Thyroid gland (tissue), 4 donors: ENCODE results near the gene TMPRSS13. TPM values are rescaled to one million over a fixed set of nuclear protein-coding genes. Genes with fewer than 3 reads are reported as not detected.

Experiments
- DNase-seq, 2 donors: peaks; one replicate each; pipeline ENCODE4 v3.0.0-alpha.2; 2019
- H3K27ac ChIP-seq, 3 donors: fragments of 200-600 bp; sonication (generic); 1 replicate in 2 of 3; 2 replicates in 1 of 3; pipeline ENCODE4 v1.5.1; 2016 to 2019; ENCODE audit warnings: mild to moderate bottlenecking in 1 of 3, moderate library complexity in 1 of 3
- H3K27me3 ChIP-seq: fragments of 200-600 bp; sonication (generic); one replicate; pipeline ENCODE4 v1.5.1; 2019
- H3K36me3 ChIP-seq, 2 donors: fragments of 200-600 bp; sonication (generic); one replicate each; pipeline ENCODE4 v1.5.1; 2016 to 2019
- H3K4me1 ChIP-seq, 2 donors: fragments of 200-600 bp; sonication (generic); one replicate each; pipeline ENCODE4 v1.5.1; 2017 to 2019
- H3K4me3 ChIP-seq, 3 donors: fragments of 200-600 bp; sonication (generic); replicated peaks in 1 of 3; 1 replicate in 2 of 3; 2 replicates in 1 of 3; pipeline ENCODE4 v1.5.1; 2016; ENCODE audit warnings: mild to moderate bottlenecking in 1 of 3
- H3K9me3 ChIP-seq: fragments of 200-600 bp; sonication (generic); one replicate; pipeline ENCODE4 v1.5.1; 2017
- POLR2A ChIP-seq, 2 donors: fragments of 450-650 bp; IDR thresholded peaks; one replicate each; pipeline ENCODE4 v1.6.1; 2017; ENCODE audit warnings: antibody characterized with exemption in 2 of 2, mild to moderate bottlenecking in 2 of 2, moderate library complexity in 1 of 2
- WGBS, 2 donors: methylation state at CpG; one replicate each; pipeline ENCODE4 v1.1.5; 2017; 5-methylcytosine and 5-hydroxymethylcytosine counted together
- intact Hi-C: fragments of 100-400 bp; cut with DNase I; formaldehyde crosslinking; loops from one replicate; pipeline ENCODE4 v1.15.1; 2023
- total RNA-seq, 4 donors: library from RNA; depleted of rRNA; stranded (reverse); fragments of >200 nt; gene quantifications; one replicate each; pipeline ENCODE4 v1.2.3, GENCODE V29; 2016
- TF ChIP-seq, protein P1 (sequence below), 6 experiments: fragments of 200-600 bp in 3 of 6; fragments of 450-650 bp in 3 of 6; sonication (generic) in 3 of 6; IDR thresholded peaks; one replicate each; pipeline ENCODE4 v1.5.1; 2016 to 2019; ENCODE audit warnings: antibody characterized with exemption in 6 of 6, mild to moderate bottlenecking in 2 of 6, inconsistent platforms in 1 of 6, moderate library complexity in 1 of 6

The TMPRSS13 gene
- total RNA-seq, 4 donors from 2014 or later = 8.5 to 24.3 (median 13.0) TPM

- WGBS, 2 donors = 93 to 94% methylated on average over 4 of the region's 4 CpGs
- H3K36me3 ChIP-seq = no peaks in the 10 kb centered on the region
- TF ChIP-seq, protein P1, sequence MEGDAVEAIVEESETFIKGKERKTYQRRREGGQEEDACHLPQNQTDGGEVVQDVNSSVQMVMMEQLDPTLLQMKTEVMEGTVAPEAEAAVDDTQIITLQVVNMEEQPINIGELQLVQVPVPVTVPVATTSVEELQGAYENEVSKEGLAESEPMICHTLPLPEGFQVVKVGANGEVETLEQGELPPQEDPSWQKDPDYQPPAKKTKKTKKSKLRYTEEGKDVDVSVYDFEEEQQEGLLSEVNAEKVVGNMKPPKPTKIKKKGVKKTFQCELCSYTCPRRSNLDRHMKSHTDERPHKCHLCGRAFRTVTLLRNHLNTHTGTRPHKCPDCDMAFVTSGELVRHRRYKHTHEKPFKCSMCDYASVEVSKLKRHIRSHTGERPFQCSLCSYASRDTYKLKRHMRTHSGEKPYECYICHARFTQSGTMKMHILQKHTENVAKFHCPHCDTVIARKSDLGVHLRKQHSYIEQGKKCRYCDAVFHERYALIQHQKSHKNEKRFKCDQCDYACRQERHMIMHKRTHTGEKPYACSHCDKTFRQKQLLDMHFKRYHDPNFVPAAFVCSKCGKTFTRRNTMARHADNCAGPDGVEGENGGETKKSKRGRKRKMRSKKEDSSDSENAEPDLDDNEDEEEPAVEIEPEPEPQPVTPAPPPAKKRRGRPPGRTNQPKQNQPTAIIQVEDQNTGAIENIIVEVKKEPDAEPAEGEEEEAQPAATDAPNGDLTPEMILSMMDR (IDR thresholded peaks at IDR 0.05) = no peak
- no peak for TF ChIP-seq POLR2A (IDR thresholded peaks at IDR 0.05)
- DNase-seq = no peak
- H3K27me3 ChIP-seq = no peaks in the 10 kb centered on the region
- intact Hi-C loops = no loop called here
- H3K9me3 ChIP-seq = no peaks in the 10 kb centered on the region
- H3K27ac ChIP-seq = no peak overlapping the region
- no peak overlapping the region for H3K4me3 ChIP-seq
- H3K4me1 ChIP-seq = peaks cover 26 to 40% of the 10 kb centered on the region in 2 donors
Observed at GRCh38 chr11:117933475-117933874, 4.3 kb upstream of the TMPRSS13 start.

- Histone ChIP-seq H3K9me3 (no peaks in the 10 kb centered on the region), H3K27ac (no peak overlapping the region), H3K36me3 (no peaks in the 10 kb centered on the region), H3K27me3 (no peaks in the 10 kb centered on the region), H3K4me1 (peaks cover 31 to 45% of the 10 kb centered on the region in 2 donors), H3K4me3 (no peak overlapping the region)
- TF ChIP-seq, protein P1 (IDR thresholded peaks at IDR 0.05) = no peak
- TF ChIP-seq POLR2A (IDR thresholded peaks at IDR 0.05) = no peak
- no peak for DNase-seq
- 85 to 88% methylated on average over 3 of the region's 3 CpGs for WGBS, 2 donors
- intact Hi-C loops = no loop called here
Observed at GRCh38 chr11:117932947-117933346, 3.7 kb upstream of the TMPRSS13 start.

GRCh38 chr11:117932426-117932825, 3.2 kb upstream of the TMPRSS13 start:
- H3K27me3 ChIP-seq = no peaks in the 10 kb centered on the region
- intact Hi-C loops = no loop called here
- TF ChIP-seq, protein P1 (IDR thresholded peaks at IDR 0.05) = no peak
- no peak for TF ChIP-seq POLR2A (IDR thresholded peaks at IDR 0.05)
- H3K36me3 ChIP-seq = no peaks in the 10 kb centered on the region
- no peak overlapping the region for H3K4me3 ChIP-seq
- no peak for DNase-seq
- WGBS, 2 donors = 96 to 97% methylated on average over 6 of the region's 6 CpGs
- H3K27ac ChIP-seq = no peak overlapping the region
- H3K9me3 ChIP-seq = no peaks in the 10 kb centered on the region
- H3K4me1 ChIP-seq = peaks cover 31 to 47% of the 10 kb centered on the region in 2 donors

DNA sequence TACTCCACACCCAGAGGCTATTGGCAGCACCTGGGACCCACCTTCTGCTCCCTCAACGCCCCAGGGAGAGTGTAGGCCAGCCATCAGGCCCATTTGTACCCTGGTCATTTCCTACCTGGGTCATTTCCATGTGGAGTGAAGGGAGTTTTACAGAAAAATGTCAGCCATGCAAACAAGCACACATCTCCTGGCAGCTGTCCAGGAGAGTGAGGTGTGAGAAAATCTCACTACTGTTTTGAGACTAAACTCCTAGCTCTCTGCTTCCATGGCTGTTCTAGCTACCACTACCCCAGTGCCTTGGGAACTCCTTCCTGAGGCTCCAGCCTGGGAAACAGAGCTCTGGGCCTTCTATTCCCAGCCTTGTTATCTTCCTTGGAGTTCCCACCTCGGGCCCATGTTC, 2.8 kb upstream of the TMPRSS13 start:
- Histone ChIP-seq H3K27ac (peak overlapping the region in 2 of 3 donors; percentile 30 to 43), H3K36me3 (no peaks in the 10 kb centered on the region), H3K4me1 (peaks cover 34 to 47% of the 10 kb centered on the region in 2 donors), H3K4me3 (no peak overlapping the region), H3K9me3 (no peaks in the 10 kb centered on the region), H3K27me3 (no peaks in the 10 kb centered on the region)
- DNase-seq = peak; percentile 72 to 73
- intact Hi-C loops = no loop called here
- no peak for TF ChIP-seq POLR2A (IDR thresholded peaks at IDR 0.05)
- TF ChIP-seq, protein P1 (IDR thresholded peaks at IDR 0.05) = no peak
- 70 to 80% methylated on average over 1 to 2 of the region's 2 CpGs for WGBS, 2 donors

DNA sequence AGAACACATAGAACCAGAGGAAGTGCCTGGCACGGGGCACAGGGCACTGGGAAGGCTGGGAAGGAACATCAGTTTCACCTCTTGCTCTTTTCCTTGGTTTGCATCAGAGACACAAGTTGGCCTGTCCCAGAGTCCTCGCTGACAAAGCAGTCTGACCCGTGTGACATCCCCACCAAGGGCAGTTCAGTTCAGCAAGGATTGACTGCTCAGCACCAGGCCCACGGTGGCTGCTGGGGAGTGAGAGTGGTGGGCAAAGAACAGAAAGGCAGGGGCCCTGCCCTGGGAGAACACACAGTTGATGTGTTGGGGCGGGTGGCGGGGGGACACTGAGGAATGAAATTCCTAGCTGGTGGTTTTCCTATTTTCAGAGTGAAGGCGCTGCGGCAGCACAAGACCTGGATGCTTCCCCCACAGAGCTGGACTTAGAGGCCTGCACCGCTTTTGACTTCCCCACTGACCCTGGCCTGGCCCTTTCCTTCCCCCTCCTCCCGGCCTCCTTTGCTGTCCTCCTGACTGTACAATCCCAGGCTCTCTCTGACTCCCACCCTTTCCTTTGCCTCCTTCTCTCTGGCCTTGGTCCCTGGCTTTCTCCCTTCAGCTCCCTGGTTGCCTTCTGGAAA, 2.2 kb upstream of the TMPRSS13 start:
- no peaks in the 10 kb centered on the region for H3K27me3 ChIP-seq
- no peak for TF ChIP-seq POLR2A (IDR thresholded peaks at IDR 0.05)
- TF ChIP-seq, protein P1 (IDR thresholded peaks at IDR 0.05) = no peak
- no peak for DNase-seq
- 95 to 98% methylated on average over 10 of the region's 10 CpGs for WGBS, 2 donors
- peak overlapping the region in 2 of 3 donors; percentile 30 to 43 for H3K27ac ChIP-seq
- peaks cover 34 to 47% of the 10 kb centered on the region in 2 donors for H3K4me1 ChIP-seq
- no peak overlapping the region for H3K4me3 ChIP-seq
- H3K9me3 ChIP-seq = no peaks in the 10 kb centered on the region
- intact Hi-C loops = no loop called here
- no peaks in the 10 kb centered on the region for H3K36me3 ChIP-seq
